DOHH2 (cell line): ENCODE data around the gene HCCS.

Experiments
- CTCF ChIP-seq: fragments of 200-600 bp; sonication (generic); IDR thresholded peaks from one replicate; pipeline ENCODE4 v1.5.1; 2014; ENCODE audit warnings: antibody characterized with exemption, mild to moderate bottlenecking, low read depth, low read length; ENCODE audit not compliant: poor library complexity, severe bottlenecking
- EZH2phosphoT487 ChIP-seq: fragments of 200-600 bp; sonication (generic); IDR thresholded peaks from 2 replicates; pipeline ENCODE4 v1.6.1; 2017; ENCODE audit warnings: borderline replicate concordance, mild to moderate bottlenecking, antibody characterized with exemption, low read length, moderate library complexity, mixed read lengths

GRCh38 chrX:11111947-11112346, 815 bp downstream of the HCCS start:
- TF ChIP-seq CTCF (no peak), EZH2phosphoT487 (no peak)
